Small intestine (tissue), 7 donors: ENCODE measurements around the gene VPS37C. TPM values are rescaled to one million over a fixed set of nuclear protein-coding genes. Genes with fewer than 3 reads are reported as not detected.

ENCODE experiments used
- DNase-seq, 2 donors: peaks; one replicate each; pipeline versions ENCODE4 v3.0.0 to v3.0.0-alpha.2; 2013
- FAIRE-seq: peaks from 2 replicates; lab custom pipeline; 2012; peaks lifted over from hg19 to GRCh38; lab: Jason Lieb, UNC
- H3K27ac ChIP-seq, 3 donors: one replicate each; pipeline ENCODE4 v1.5.1; 2013; ENCODE audit warnings: low read length in 2 of 3, mild to moderate bottlenecking in 2 of 3, control low read depth in 1 of 3, inconsistent platforms in 1 of 3, low read depth in 1 of 3, moderate library complexity in 1 of 3
- H3K27me3 ChIP-seq, 3 donors: one replicate each; pipeline ENCODE4 v1.6.1; 2013; ENCODE audit warnings: low read length in 3 of 3, inconsistent platforms in 1 of 3; ENCODE audit not compliant: control insufficient read depth in 3 of 3, insufficient read depth in 3 of 3
- H3K36me3 ChIP-seq, 3 donors: one replicate each; pipeline ENCODE4 v1.6.1; 2013; ENCODE audit warnings: low read length in 3 of 3, inconsistent platforms in 1 of 3, low read depth in 1 of 3, mild to moderate bottlenecking in 1 of 3, moderate library complexity in 1 of 3; ENCODE audit not compliant: control insufficient read depth in 3 of 3, insufficient read depth in 2 of 3
- H3K4me1 ChIP-seq, 3 donors: one replicate each; pipeline ENCODE4 v1.6.1; 2013; ENCODE audit warnings: low read length in 2 of 3, inconsistent platforms in 1 of 3, low read depth in 1 of 3, mild to moderate bottlenecking in 1 of 3, moderate library complexity in 1 of 3; ENCODE audit not compliant: control insufficient read depth in 3 of 3, insufficient read depth in 2 of 3
- H3K4me3 ChIP-seq, 3 donors: one replicate each; pipeline ENCODE4 v1.5.1; 2013; ENCODE audit warnings: low read length in 3 of 3, control low read depth in 1 of 3, inconsistent platforms in 1 of 3, low read depth in 1 of 3, mild to moderate bottlenecking in 1 of 3, moderate library complexity in 1 of 3
- H3K9me3 ChIP-seq, 2 donors: one replicate each; pipeline ENCODE4 v1.6.1; 2013; ENCODE audit warnings: low read depth in 1 of 2, low read length in 1 of 2; ENCODE audit not compliant: control insufficient read depth in 2 of 2, insufficient read depth in 1 of 2
- WGBS, 3 donors: extraction: QIAGEN DNeasy Blood & Tissue Kit; methylation state at CpG; one replicate each; pipeline ENCODE4 v1.1.7; 2013; 5-methylcytosine and 5-hydroxymethylcytosine counted together
- polyA plus RNA-seq, 4 donors: library from polyadenylated mRNA; stranded (reverse) in 3 of 4; unstranded in 1 of 4; fragments of 200-250 nt in 3 of 4; fragments of 120-200 nt in 1 of 4; gene quantifications; one replicate each; pipeline versions ENCODE4 v1.2.1 to v1.2.3, GENCODE V29; 2013
- donor health status: healthy with polysubstance abuse.
- donor health status: control.
- donor health status: control.
- donor health status: Bipolar disorder and iron deficiency.
- donor health status: healthy.

The VPS37C gene
- polyA plus RNA-seq, 4 donors = 17.8 to 40.4 (median 30.9) TPM

DNA sequence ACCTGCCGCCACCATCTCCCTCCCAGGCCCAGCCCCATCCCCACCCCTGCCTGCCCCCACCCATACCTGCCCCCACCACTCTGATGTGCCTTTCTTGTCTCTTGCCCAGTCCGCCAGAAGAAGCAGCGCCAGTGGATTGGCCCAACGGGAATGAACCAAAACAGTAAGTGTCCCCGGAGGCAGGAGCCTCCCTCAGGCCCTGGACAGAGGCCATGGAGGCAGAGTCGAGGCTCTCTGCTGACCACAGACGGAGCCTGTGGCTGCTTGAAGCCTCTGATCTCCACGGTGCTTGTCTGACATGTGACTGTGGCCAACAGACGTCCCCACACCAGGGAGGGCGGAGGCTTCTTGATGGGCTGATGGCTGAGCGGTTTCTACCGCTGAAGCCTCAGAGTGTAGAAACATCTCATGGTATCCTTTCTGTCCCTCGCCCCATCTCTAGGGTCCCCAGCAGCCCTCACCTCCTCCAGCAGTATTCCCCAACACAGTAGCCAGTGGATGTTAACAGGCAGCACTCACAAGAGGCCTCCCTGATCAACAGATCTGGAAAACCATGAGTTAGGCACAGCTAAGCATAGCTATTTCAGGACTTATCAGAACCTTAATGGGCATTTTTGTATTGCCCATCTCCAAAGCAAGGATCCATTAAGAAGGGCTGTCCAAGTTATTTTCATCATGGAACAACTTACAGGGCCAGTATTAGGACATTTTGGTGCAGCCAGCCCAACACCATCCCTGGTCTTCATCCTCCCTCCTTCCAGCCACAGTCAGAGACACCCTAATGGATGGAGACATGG lies 37.3 kb downstream of the VPS37C start:
- 73 to 79% (median 79%) methylated on average over 12 to 13 of the region's 13 CpGs for WGBS, 3 donors
- FAIRE-seq = no peak
- no peak for DNase-seq

DNA sequence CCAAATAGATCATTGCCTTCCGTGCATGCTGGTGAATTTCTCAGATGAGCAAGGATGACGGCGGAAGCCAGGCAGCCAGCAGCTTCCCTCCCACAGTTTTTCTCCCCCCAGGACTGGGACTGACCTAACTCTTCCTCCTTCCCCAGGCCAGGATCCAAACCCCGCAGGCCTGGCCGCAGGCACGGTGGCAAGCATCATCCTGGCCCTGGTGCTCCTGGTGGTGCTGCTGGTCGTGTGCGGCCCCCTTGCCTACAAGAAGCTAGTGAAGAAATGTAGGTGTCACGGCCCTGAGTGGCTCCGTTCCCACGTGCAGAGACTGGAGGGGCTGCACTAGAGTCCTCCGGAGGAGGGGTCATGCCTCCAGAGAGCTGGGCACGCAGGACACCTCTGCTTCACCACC lies 38.5 kb downstream of the VPS37C start:
- Histone ChIP-seq H3K4me1 (peaks cover 0 to 10% (median 0%) of the 10 kb centered on the region in 3 donors), H3K36me3 (no peaks in the 10 kb centered on the region), H3K27ac (no peak overlapping the region), H3K27me3 (no peaks in the 10 kb centered on the region), H3K4me3 (no peak overlapping the region), H3K9me3 (no peaks in the 10 kb centered on the region)
- no peak for FAIRE-seq
- 89 to 93% (median 91%) methylated on average over 13 of the region's 13 CpGs for WGBS, 3 donors
- DNase-seq = no peak

More for the DNA sequence above, 37.3 kb downstream of the VPS37C start:
- H3K27me3 ChIP-seq = no peaks in the 10 kb centered on the region
- H3K9me3 ChIP-seq = no peaks in the 10 kb centered on the region
- H3K27ac ChIP-seq = no peak overlapping the region
- H3K4me1 ChIP-seq = peaks cover 0 to 10% (median 0%) of the 10 kb centered on the region in 3 donors
- H3K36me3 ChIP-seq = peaks cover 0 to 9% (median 0%) of the 10 kb centered on the region in 3 donors
- no peak overlapping the region for H3K4me3 ChIP-seq

DNA sequence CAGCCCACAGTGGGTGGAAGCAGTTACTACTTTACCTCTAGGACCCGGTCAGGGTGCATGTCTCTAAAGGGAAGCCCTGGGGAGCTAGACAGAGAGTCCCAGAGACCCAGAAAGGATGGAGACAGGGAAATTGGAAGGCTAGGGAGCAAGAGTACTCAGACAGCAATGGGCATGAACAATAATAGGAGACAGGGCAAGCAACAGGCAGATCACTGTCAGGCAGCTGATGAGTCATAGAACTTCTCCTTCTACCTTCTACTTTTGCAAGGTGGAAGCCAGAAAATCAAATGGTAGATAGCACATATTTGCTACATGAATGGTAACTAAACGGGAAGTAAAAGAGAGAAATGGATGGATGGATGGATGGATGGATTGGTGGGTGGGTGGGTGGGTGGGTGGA lies 39.3 kb downstream of the VPS37C start:
- no peak overlapping the region for H3K4me3 ChIP-seq
- H3K9me3 ChIP-seq = no peaks in the 10 kb centered on the region
- H3K4me1 ChIP-seq = peaks cover 0 to 10% (median 0%) of the 10 kb centered on the region in 3 donors
- no peak for DNase-seq
- WGBS, 3 donors = 54 to 88% (median 76%) methylated on average over 2 of the region's 2 CpGs
- H3K27ac ChIP-seq = no peak overlapping the region
- no peaks in the 10 kb centered on the region for H3K36me3 ChIP-seq
- H3K27me3 ChIP-seq = no peaks in the 10 kb centered on the region
- no peak for FAIRE-seq

DNA sequence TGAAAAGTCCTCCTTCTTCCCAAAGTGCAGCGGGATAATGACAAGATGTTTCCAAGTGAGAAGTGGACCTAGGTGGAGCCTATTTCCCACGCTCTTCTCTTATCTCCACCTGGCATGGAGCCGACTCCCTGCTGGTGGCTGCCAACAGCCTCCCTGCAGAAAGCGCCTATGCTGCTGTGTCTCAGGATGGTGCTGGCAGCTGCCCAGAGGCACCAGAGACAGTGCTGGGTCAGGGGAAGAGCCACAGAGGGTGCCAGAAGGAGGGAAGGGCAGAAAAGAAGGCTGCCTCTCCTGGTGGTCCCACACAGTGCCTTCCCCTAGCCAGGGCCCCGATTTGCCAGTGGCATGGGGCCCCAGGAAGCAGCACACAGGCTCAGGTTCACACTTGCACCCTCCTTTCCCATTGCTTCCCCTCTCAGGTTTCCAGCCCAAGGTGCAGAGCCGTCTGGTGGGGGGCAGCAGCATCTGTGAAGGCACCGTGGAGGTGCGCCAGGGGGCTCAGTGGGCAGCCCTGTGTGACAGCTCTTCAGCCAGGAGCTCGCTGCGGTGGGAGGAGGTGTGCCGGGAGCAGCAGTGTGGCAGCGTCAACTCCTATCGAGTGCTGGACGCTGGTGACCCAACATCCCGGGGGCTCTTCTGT lies 39.9 kb downstream of the VPS37C start:
- no peak overlapping the region for H3K27ac ChIP-seq
- DNase-seq (peak in 1 of 2 donors; percentile 68), FAIRE-seq (no peak)
- WGBS, 3 donors = 52 to 74% (median 63%) methylated on average over 15 of the region's 15 CpGs
- no peaks in the 10 kb centered on the region for H3K36me3 ChIP-seq
- H3K27me3 ChIP-seq = no peaks in the 10 kb centered on the region
- H3K4me3 ChIP-seq = no peak overlapping the region
- H3K4me1 ChIP-seq = peaks cover 0 to 10% (median 0%) of the 10 kb centered on the region in 3 donors
- H3K9me3 ChIP-seq = no peaks in the 10 kb centered on the region

DNA sequence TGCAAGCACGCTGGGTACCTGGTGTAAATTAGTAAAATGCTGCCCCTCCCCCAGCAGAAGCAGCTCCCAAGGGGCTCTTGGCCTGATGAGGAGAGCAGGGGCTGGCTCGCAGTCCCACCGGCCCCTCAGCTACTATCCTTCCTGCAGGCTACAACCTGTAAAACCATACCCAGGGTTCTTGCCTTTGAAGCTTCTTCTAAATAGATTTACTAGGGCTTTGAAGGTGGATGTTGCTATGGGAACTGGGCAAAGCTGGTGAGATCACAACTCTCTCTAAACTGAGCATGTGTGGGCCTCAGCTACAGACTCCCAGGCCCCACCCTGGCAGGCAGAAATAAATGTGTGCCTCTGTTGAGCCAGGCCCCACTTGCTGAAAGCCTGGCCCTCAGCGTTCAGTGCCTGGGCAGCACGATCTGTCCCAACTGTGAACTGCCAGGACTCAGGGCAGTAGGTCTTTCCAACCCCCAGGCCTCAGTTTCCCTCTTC lies 40.5 kb downstream of the VPS37C start:
- H3K9me3 ChIP-seq = no peaks in the 10 kb centered on the region
- 35 to 46% (median 43%) methylated on average over 5 of the region's 5 CpGs for WGBS, 3 donors
- DNase-seq (peak in 1 of 2 donors; percentile 42), FAIRE-seq (no peak)
- peaks cover 0 to 8% (median 0%) of the 10 kb centered on the region in 3 donors for H3K4me1 ChIP-seq
- H3K27me3 ChIP-seq = no peaks in the 10 kb centered on the region
- H3K36me3 ChIP-seq = no peaks in the 10 kb centered on the region
- no peak overlapping the region for H3K4me3 ChIP-seq
- H3K27ac ChIP-seq = no peak overlapping the region

DNA sequence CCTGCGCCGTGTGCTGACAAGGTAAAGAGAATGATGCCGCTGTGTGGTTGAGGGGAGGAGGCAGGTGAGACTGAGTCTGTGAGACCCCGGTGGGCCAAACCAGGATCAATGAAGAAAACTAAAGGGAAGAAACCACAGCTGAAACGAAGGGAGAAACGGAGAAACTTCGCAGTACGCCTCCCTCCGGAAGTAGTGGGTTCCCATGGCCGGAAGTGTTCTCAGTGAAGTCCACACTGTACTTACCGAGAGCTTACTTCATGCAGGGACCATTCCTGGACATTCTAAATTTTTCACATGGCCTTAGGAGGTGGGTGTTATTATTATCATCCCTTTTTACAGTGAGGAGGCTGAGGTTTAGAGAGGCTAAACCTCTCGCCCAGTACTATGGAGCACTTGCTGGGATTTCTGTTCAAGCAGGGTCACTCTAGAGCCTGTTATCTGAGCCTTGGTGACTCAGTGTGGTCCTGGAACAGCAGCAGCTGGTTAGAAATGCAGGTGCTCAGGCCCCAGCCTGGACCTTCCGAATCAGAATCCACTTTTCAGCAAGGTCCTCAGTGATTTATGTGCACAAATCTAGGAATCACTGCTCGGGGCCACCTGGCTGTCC lies 41.0 kb downstream of the VPS37C start:
- Histone ChIP-seq H3K36me3 (no peaks in the 10 kb centered on the region), H3K27ac (no peak overlapping the region), H3K4me3 (no peak overlapping the region), H3K4me1 (peaks cover 0 to 8% (median 0%) of the 10 kb centered on the region in 3 donors), H3K9me3 (no peaks in the 10 kb centered on the region), H3K27me3 (no peaks in the 10 kb centered on the region)
- FAIRE-seq (no peak), DNase-seq (no peak)
- WGBS, 3 donors = 81 to 86% (median 83%) methylated on average over 14 of the region's 14 CpGs

DNA sequence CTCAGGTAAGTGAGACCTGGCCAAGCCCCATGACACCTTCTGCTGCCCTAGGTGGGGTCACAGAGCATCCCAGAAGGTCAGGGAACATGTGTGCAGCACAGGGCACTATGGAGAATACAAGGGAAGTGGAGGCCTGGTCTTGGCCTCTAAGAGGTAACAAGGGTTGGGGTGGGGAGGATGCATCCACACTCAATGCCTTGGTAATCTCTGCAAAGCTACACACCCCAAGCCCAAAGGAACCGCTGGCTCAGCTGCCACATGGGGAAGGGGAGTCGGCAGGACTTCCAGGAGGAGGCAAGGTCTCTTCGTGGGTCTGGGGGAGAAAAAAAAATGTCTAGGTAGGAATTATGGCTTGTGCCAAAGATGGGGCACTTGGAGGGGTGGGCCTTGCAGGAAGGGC lies 41.7 kb downstream of the VPS37C start:
- 81 to 87% (median 86%) methylated on average over 3 of the region's 3 CpGs for WGBS, 3 donors
- no peak overlapping the region for H3K4me3 ChIP-seq
- no peaks in the 10 kb centered on the region for H3K36me3 ChIP-seq
- no peaks in the 10 kb centered on the region for H3K9me3 ChIP-seq
- no peak overlapping the region for H3K27ac ChIP-seq
- FAIRE-seq (no peak), DNase-seq (no peak)
- H3K4me1 ChIP-seq = peaks cover 0 to 8% (median 0%) of the 10 kb centered on the region in 3 donors
- no peaks in the 10 kb centered on the region for H3K27me3 ChIP-seq

DNA sequence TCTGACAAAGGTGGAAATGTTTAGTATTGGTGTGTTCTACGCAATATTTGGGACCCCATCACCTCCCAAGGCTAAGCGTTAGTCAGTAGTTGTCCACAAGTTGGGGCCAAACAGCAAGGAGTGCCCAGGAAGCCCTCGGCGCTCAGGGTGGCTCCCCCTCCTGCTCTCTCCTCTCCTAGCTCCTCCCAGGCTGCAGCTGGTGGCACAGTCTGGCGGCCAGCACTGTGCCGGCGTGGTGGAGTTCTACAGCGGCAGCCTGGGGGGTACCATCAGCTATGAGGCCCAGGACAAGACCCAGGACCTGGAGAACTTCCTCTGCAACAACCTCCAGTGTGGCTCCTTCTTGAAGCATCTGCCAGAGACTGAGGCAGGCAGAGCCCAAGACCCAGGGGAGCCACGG lies 42.2 kb downstream of the VPS37C start:
- H3K9me3 ChIP-seq = no peaks in the 10 kb centered on the region
- peaks cover 0 to 8% (median 0%) of the 10 kb centered on the region in 3 donors for H3K4me1 ChIP-seq
- FAIRE-seq (no peak), DNase-seq (no peak)
- no peaks in the 10 kb centered on the region for H3K36me3 ChIP-seq
- H3K4me3 ChIP-seq = no peak overlapping the region
- H3K27me3 ChIP-seq = no peaks in the 10 kb centered on the region
- 37 to 71% (median 71%) methylated on average over 9 of the region's 9 CpGs for WGBS, 3 donors
- H3K27ac ChIP-seq = no peak overlapping the region
